DMS79 (cell line): Measurements from ENCODE around the gene PARD3.

Experiments used
- DNase-seq: peaks from one replicate; lab custom pipeline; 2025; lab: John Stamatoyannopoulos, UW

PARD3 gene

GRCh38 chr10:34183016-34183796, 631.9 kb downstream of the PARD3 start:
- DNase-seq: no peak

DNA sequence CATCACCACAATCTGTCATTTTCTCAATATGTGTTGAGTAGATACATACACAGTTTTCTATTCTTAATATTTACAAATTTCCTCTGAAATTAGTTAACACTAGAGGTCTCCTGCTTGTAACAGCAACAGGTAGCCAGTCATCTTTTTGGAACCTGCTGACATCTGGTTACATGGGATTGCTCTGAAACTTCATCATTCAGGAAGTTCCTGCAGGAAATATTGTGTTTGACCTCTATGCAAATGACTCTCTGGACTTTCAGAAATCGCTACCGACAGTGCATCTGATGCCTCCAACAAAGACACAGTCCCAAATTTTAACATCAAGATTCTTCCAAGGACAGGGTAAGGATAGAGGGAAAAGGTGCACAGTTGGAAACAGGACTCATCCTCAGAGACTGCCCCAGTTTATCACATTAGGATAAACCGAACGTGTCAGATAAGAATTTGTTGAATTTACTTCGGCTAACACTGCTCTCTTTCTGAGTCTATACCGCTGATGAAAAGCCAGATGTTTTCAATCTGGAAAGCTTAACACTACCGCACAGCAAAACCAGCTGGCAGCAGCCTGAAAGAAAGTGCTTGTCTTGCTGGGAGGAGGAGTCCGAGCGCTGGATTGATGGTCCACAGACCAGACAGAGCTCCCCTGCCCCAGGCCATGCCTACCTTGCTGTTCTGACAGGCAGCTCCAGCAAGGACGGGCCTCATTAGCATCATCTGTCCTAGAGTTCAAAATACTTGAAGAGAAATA, 633.4 kb downstream of the PARD3 start:
- DNase-seq: no peak

DNA sequence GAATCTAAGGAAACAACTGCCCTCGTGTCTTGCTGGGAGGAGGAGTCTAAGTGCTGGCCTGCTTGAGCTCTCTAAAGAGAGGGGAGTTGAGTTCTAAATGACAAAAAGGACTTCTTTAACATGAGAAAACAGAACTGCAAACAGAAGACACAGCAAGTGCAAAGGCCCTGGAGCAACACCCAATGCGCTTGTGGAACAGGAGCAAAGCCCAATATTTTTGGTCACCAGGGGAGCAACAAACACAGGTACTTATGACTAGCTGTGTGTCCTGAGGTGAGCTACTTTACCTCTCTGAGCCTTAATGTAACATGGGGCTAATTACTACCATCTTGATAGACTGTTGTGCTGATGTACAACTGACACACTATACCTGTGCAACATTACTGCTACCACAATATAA, 634.3 kb downstream of the PARD3 start:
- DNase-seq: no peak

DNA sequence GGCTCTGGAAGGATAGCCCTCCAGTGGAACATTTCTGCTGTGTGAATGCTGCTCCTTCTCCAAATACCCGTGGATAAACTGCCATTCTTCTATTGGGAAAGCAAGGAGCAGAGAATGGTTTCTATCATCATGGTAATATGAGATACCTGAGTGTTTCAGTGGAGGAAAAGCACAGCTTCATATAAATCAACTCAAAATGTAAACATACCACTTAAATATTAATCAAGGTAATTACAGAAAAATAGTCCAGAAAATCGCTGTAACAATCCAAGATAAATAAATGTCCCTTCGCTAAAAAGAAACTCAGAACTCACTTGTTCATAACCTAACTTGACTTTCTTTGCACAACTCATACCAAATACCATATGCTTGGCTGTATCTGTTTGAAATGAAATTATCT, 635.8 kb downstream of the PARD3 start:
- DNase-seq: no peak

DNA sequence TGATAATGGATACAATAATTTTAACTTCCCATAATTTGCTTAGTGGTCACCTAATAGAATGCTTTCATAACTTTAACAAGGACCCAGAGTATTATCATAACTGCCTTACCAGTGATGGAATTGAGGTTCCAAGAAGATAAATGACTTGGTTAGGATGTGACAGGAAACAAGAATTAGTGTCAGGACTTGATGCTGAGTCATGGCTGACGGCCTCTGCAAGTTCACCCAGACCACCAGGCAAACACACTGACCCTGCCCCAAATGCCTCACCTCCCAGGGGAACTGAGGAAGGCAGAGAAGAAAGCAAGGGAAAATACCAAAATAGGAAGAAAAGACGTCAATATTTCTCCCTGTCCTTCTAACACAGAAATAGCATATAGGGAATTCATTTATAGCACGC, 636.3 kb downstream of the PARD3 start:
- no peak for DNase-seq

DNA sequence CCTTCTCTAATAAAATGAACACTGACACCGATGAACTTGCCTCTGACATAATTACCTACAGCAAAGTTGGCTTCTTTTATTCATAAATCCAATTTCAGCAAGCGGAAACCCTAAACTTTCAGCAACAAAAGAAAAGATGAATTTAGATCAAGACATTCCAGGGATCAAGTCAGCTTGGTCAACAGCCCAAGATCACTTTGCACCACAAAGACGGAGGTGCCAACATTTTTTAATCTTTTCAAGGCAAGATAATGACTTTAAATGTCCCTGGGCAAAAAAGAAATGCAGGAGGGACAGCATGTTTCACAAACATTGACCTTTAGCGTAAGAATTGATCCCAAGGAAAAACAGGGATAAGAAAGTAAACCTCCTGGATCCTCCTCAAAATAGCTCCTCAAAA, 636.9 kb downstream of the PARD3 start:
- DNase-seq: no peak

DNA sequence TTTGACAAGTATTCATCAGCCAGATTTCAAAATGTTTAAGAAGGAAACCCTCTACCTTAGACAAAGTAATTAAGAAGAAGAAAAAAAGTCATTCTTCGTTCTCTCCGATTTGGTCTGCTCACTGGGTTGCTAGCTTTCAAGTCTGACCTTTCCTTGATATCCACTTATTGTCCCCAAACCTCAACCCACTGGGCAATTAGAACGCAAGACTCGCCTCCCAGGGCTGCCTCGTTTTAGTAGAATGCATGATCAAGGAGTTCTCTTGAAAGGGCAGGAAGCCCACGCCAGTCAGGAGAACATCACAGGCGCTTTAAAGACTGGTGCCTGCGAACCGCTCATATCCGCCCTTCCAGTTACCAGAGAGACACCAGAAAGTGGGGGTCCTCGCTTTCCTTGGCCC, 637.7 kb downstream of the PARD3 start:
- DNase-seq: no peak

- no peak for DNase-seq
Measured at GRCh38 chr10:34176351-34176750, 638.7 kb downstream of the PARD3 start.

DNA sequence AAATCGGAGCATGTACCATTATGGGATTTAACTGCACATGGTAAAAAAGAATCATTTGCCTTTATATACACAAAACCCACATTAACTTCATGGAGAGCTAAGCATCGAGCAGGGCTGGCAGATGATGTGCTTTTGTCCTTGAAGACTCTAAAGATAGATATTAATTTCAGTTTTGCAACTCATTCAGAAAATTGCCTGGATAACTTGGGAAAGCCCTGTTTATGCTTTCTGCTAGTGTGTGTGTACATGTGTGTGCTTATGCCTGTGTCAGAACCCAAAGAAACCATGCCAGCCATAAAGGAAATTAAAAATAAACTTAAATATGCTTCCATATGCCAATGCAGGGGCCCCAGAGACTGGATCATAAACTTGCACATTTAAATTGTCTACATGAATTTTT, 640.0 kb downstream of the PARD3 start:
- no peak for DNase-seq

DNA sequence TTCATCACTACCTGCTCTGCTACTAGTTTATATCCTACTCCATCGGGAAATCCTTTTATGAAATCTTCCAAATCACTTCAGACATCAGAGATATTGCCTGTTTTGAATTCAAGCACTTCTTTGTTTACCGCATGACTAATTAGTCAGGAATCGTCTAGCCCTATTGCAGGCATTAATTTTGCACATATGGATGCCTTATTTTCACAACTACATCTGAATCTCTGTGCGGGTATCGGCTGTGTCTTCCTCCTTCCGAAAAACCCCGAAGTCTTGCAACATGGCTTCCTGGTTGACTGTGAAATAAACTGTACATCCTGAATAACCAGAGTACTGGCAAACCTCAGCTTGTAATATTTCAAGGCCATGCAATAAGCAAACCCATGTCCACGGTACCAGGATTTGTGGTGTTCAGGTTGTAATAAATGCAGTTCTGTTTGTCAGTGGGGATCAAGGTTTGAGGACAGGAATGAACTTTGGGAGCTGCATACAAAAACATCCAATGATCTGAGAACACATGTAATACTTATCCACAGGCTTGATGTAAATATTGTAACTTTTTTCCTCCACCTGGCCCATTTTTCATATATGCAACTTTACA, 642.1 kb downstream of the PARD3 start:
- DNase-seq: no peak

GRCh38 chr10:34171957-34172527, 643.1 kb downstream of the PARD3 start:
- no peak for DNase-seq

- DNase-seq: no peak
Measured at GRCh38 chr10:34169677-34170076, 645.4 kb downstream of the PARD3 start.

DNA sequence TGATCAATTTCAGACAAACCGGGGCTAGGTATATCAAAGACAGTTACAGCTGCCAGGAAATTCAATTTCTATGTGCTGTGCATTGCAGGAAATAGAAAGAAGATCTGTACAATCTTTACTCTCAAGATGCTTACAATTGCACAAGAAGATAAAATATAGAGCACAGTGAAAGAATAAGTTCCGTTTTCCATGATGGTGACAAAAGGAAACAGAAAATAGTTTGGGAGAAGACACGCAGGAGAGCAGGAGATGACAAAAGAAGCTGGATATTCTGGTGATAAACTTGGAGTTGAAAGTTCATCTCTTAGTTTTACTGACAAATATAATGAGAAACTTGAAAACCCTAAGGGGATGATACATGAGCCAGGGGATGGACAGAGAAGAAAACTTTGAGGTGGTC, 646.0 kb downstream of the PARD3 start:
- DNase-seq: no peak

GRCh38 chr10:34168439-34168838, 646.7 kb downstream of the PARD3 start:
- DNase-seq: no peak

- no peak for DNase-seq
Measured at GRCh38 chr10:34166823-34167222, 648.3 kb downstream of the PARD3 start.

GRCh38 chr10:34166354-34166753, 648.7 kb downstream of the PARD3 start:
- no peak for DNase-seq

DNA sequence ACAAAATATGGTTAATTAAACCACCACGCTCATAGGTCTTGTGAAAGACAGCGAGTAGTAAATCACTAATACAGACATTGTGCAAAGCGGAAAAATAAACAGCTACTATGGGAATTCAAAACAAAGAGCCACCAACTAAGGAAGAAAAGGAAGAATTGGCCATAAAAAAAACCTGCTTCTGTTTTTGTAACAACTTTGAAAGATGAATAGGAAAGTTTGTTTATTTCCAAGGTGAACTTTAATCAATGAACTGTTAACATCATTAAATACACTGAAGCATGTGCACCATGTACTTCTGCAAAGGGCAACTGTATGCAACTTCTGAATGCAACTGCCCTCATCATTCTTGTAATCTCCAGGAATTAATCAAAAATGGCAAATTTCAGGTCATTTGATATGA, 651.1 kb downstream of the PARD3 start:
- DNase-seq: no peak

- DNase-seq: no peak
Measured at GRCh38 chr10:34163075-34163905, 651.8 kb downstream of the PARD3 start.

DNA sequence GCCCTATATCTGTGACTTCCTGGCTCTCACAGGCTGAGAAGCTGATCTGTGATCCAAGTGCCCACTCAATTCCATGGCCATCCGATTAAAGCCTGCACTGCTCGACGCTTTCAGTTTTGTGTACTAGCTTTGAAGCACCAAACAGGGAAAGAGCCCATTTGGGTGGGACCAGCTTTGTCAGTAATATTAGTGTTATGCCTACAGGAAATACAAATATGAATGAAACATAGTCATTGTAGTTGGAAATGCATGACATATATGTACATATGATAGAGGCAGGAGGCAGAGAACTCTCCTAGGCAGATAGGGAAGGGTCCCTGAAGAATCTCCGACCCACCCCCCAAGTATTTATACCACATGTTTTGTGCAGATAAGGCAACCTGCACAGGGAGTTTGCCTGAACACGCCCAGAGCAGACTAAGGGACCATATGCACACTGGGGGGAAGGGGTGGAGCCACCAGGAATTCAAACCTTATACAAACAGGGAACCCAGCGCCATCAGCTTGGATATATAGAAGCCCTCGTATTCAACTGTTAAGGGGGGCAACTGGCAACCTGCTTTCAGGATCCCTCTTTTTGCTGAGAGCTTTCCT, 653.2 kb downstream of the PARD3 start:
- DNase-seq: no peak

- DNase-seq: no peak
Measured at GRCh38 chr10:34160595-34160994, 654.5 kb downstream of the PARD3 start.

- no peak for DNase-seq
Measured at GRCh38 chr10:34157501-34157900, 657.6 kb downstream of the PARD3 start.
